GM19240 (cell line): ENCODE measurements around the gene PLEKHA4.
"Not testable (repeated sequence)": the region's sequence is repeated elsewhere in the genome, so short reads cannot be mapped to it uniquely, and the experiment has no call there.

ENCODE experiments used
- DNase-seq: peaks from one replicate; pipeline ENCODE4 v3.0.0; 2011; ENCODE audit warnings: low spot score; ENCODE audit not compliant: insufficient read length

PLEKHA4 gene

GRCh38 chr19:48866692-48867091 is 1.7 kb downstream of the PLEKHA4 start:
- DNase-seq, result no peak

GRCh38 chr19:48862827-48863226 is 5.6 kb downstream of the PLEKHA4 start:
- DNase-seq, result no peak

GRCh38 chr19:48861313-48861712 is 7.1 kb downstream of the PLEKHA4 start:
- DNase-seq, result no peak

- DNase-seq, result no peak
Observed at GRCh38 chr19:48859711-48860572, 8.5 kb downstream of the PLEKHA4 start.

GRCh38 chr19:48858984-48859710 is 9.3 kb downstream of the PLEKHA4 start:
- no peak for DNase-seq

GRCh38 chr19:48856921-48857320 is 11.5 kb downstream of the PLEKHA4 start:
- no peak for DNase-seq

GRCh38 chr19:48854103-48854502 is 14.3 kb downstream of the PLEKHA4 start:
- DNase-seq, result no peak

GRCh38 chr19:48853483-48853882 is 14.9 kb downstream of the PLEKHA4 start:
- DNase-seq, result no peak

- no peak for DNase-seq
Observed at GRCh38 chr19:48852292-48852691, 16.1 kb downstream of the PLEKHA4 start.

- DNase-seq, result not testable (repeated sequence)
Observed at GRCh38 chr19:48846659-48847058, 21.8 kb downstream of the PLEKHA4 start.

GRCh38 chr19:48845384-48845783 is 23.0 kb downstream of the PLEKHA4 start:
- no peak for DNase-seq

- DNase-seq, result no peak
Observed at GRCh38 chr19:48844472-48844871, 23.9 kb downstream of the PLEKHA4 start.

GRCh38 chr19:48842789-48843162 is 25.6 kb downstream of the PLEKHA4 start:
- no peak for DNase-seq

GRCh38 chr19:48841571-48841970 is 26.8 kb downstream of the PLEKHA4 start:
- DNase-seq, result no peak

- DNase-seq, result no peak
Observed at GRCh38 chr19:48841047-48841446, 27.4 kb downstream of the PLEKHA4 start.

GRCh38 chr19:48837687-48838086 is 30.7 kb downstream of the PLEKHA4 start:
- no peak for DNase-seq

- peak; percentile 70 for DNase-seq
Observed at GRCh38 chr19:48837051-48837524, 31.3 kb downstream of the PLEKHA4 start.

- DNase-seq, result no peak
Observed at GRCh38 chr19:48836089-48837017, 32.1 kb downstream of the PLEKHA4 start, which contains the start of gene HSD17B14. TSS of gene HSD17B14 (minus strand) at chr19:48836491. CDS start at chr19:48836411, 80 bp downstream.

- peak; percentile 87 for DNase-seq
Observed at GRCh38 chr19:48835734-48836088, 32.7 kb downstream of the PLEKHA4 start.

- no peak for DNase-seq
Observed at GRCh38 chr19:48833977-48834376, 34.4 kb downstream of the PLEKHA4 start.

GRCh38 chr19:48833049-48833448 is 35.4 kb downstream of the PLEKHA4 start:
- DNase-seq, result no peak
